Thoracic aorta (tissue), 2 donors: ENCODE measurements around the gene RAB11FIP3. TPM values are rescaled to one million over a fixed set of nuclear protein-coding genes. Genes with fewer than 3 reads are reported as not detected.
A peak's percentile ranks its signal among the peaks of the same experiment; 100 is the strongest.

ENCODE experiments used
- ATAC-seq: fragments of 150-250 bp; one replicate; pipeline ENCODE4 v1.8.0; 2017; ENCODE audit warnings: low read depth; ENCODE audit not compliant: insufficient number of reproducible peaks, low FRiP score
- DNase-seq: peaks from one replicate; pipeline ENCODE4 v3.0.0-alpha.2; 2020; ENCODE audit warnings: low spot score
- H3K27ac ChIP-seq, 2 donors: fragments of 200-600 bp; sonication (generic); 1 replicate in 1 of 2; 2 replicates in 1 of 2; pipeline ENCODE4 v1.5.1; 2016; ENCODE audit warnings: mild to moderate bottlenecking in 2 of 2, moderate library complexity in 2 of 2
- H3K27me3 ChIP-seq: fragments of 200-600 bp; sonication (generic); replicated peaks from 2 replicates; pipeline ENCODE4 v1.6.0; 2016; ENCODE audit warnings: mild to moderate bottlenecking; ENCODE audit not compliant: insufficient read depth
- H3K36me3 ChIP-seq: fragments of 200-600 bp; sonication (generic); one replicate; pipeline ENCODE4 v1.5.1; 2016
- H3K4me1 ChIP-seq, 2 donors: fragments of 200-600 bp; sonication (generic); 1 replicate in 1 of 2; 2 replicates in 1 of 2; pipeline versions ENCODE4 v1.5.1 to v1.6.0; 2016; ENCODE audit warnings: low read depth in 2 of 2, mild to moderate bottlenecking in 1 of 2; ENCODE audit not compliant: control insufficient read depth in 1 of 2
- H3K4me3 ChIP-seq: fragments of 200-600 bp; sonication (generic); 2 replicates; pipeline ENCODE4 v1.5.1; 2016; ENCODE audit warnings: mild to moderate bottlenecking
- H3K9me3 ChIP-seq: fragments of 200-600 bp; sonication (generic); 2 replicates; pipeline ENCODE4 v1.5.1; 2016
- total RNA-seq, 2 donors: library from RNA; depleted of rRNA; stranded (reverse); fragments of >200 nt; gene quantifications; one replicate each; pipeline versions ENCODE4 v1.1.0 to v1.2.3, GENCODE V29; 2016
- TF ChIP-seq, protein P1 (sequence below): fragments of 200-600 bp; sonication (generic); IDR thresholded peaks from one replicate; pipeline ENCODE4 v1.5.1; 2019; ENCODE audit warnings: antibody characterized with exemption

Gene RAB11FIP3
- total RNA-seq, 2 donors from 2014 or later = 70.1 to 71.1 TPM

GRCh38 chr16:568401-569258, 143.2 kb downstream of the RAB11FIP3 start:
- Histone ChIP-seq H3K4me3 (peak overlapping the region; percentile 95), H3K27me3 (no peaks in the 10 kb centered on the region), H3K4me1 (peaks cover 24 to 43% of the 10 kb centered on the region in 2 donors), H3K27ac (peak overlapping the region; percentile 81 to 84), H3K9me3 (no peaks in the 10 kb centered on the region), H3K36me3 (no peaks in the 10 kb centered on the region)
- TF ChIP-seq, protein P1, sequence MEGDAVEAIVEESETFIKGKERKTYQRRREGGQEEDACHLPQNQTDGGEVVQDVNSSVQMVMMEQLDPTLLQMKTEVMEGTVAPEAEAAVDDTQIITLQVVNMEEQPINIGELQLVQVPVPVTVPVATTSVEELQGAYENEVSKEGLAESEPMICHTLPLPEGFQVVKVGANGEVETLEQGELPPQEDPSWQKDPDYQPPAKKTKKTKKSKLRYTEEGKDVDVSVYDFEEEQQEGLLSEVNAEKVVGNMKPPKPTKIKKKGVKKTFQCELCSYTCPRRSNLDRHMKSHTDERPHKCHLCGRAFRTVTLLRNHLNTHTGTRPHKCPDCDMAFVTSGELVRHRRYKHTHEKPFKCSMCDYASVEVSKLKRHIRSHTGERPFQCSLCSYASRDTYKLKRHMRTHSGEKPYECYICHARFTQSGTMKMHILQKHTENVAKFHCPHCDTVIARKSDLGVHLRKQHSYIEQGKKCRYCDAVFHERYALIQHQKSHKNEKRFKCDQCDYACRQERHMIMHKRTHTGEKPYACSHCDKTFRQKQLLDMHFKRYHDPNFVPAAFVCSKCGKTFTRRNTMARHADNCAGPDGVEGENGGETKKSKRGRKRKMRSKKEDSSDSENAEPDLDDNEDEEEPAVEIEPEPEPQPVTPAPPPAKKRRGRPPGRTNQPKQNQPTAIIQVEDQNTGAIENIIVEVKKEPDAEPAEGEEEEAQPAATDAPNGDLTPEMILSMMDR = no peak
- no peak for ATAC-seq
- no peak for DNase-seq

DNA sequence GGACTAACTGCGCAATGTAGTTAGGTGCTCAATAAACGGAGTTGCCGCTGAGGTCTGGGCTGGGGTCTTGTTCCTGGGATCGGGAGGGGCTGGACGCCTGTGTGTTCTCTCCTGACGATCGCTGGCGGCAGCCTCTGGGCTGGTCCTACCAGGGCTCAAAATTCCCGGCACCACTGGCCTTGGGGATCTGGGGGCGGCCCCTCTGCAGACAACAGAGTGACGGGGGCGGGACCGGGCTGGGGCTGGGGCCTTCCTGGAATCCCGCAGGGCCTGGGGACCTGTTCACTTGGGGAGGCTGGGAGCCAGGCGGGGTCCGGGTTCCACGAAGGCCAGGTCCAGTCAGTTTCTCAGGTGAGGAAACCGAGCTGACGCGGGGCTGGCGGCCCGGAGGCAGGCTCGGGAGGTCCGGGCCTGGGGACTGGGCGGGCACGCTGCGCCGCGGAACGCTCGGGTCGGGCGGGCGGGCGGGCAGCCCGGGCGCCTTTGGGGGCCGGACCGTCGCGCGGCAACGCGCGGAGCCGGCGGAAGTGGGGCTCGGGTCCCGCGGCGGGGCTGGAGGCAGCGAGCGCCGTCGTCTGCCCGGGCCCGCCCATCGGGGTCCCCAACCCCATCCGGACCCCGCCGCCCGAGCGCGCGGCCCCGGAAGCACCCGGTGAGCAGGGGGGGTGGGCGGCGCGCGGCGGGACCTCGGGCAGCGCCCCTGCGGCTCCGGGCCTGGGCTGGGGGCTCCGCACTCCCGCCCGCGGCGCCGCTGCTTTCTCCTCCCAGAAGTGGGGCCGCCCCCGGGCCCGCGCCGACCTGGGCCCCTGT, 144.2 kb downstream of the RAB11FIP3 start, which contains the start of gene PIGQ:
Gene PIGQ (plus strand): TSS at position 524 of the 810 bp plus-strand sequence. CDS start 4,107 bp downstream, outside the sequence.
- Histone ChIP-seq H3K36me3 (no peaks in the 10 kb centered on the region), H3K9me3 (no peaks in the 10 kb centered on the region), H3K27ac (peak within 1 kb of the TSS; percentile 81 to 84), H3K4me1 (peaks cover 24 to 43% of the 10 kb centered on the region in 2 donors), H3K4me3 (peak within 1 kb of the TSS; percentile 95), H3K27me3 (no peaks in the 10 kb centered on the region)
- TF ChIP-seq, protein P1 = no peak
- ATAC-seq = no peak
- peak; percentile 52 for DNase-seq

Other genes with a start within 250 kb of the RAB11FIP3 start
- gene HBA1, start 249.0 kb upstream of the RAB11FIP3 start, total RNA-seq = 100 to 1,000 TPM in 1 of 2 donors, not detected in 1; 174 TPM
- not detected for gene HBQ1, start 245.2 kb upstream of the RAB11FIP3 start, total RNA-seq
- gene LUC7L, start 196.2 kb upstream of the RAB11FIP3 start, total RNA-seq = 100 to 1,000 TPM; 101 to 171 TPM
- gene FAM234A, start 190.8 kb upstream of the RAB11FIP3 start, total RNA-seq = 100 to 1,000 TPM in 1 of 2 donors, 10 to 100 TPM in 1; 51.7 to 141 TPM
- 10 to 100 TPM; 16.8 to 19.4 TPM for gene RGS11, start 149.7 kb upstream of the RAB11FIP3 start, total RNA-seq
- gene ARHGDIG, start 145.1 kb upstream of the RAB11FIP3 start, total RNA-seq = not detected
- gene PDIA2, start 142.5 kb upstream of the RAB11FIP3 start, total RNA-seq = 1 to 10 TPM in 1 of 2 donors, under 1 TPM in 1; 0.81 to 3.2 TPM
- 10 to 100 TPM; 20.0 to 27.2 TPM for gene AXIN1, start 72.9 kb upstream of the RAB11FIP3 start, total RNA-seq
- 10 to 100 TPM; 33.2 to 59.2 TPM for gene MRPL28, start 55.1 kb upstream of the RAB11FIP3 start, total RNA-seq
- 10 to 100 TPM; 38.7 to 55.4 TPM for gene PGAP6, start 43.7 kb upstream of the RAB11FIP3 start, total RNA-seq
- 10 to 100 TPM; 68.7 to 91.2 TPM for gene NME4, start 28.4 kb upstream of the RAB11FIP3 start, total RNA-seq
- 10 to 100 TPM; 24.1 to 25.6 TPM for gene DECR2, start 23.8 kb upstream of the RAB11FIP3 start, total RNA-seq
- gene CAPN15, start 102.1 kb downstream of the RAB11FIP3 start, total RNA-seq = 10 to 100 TPM; 46.2 to 96.6 TPM
- under 1 TPM in 1 of 2 donors, not detected in 1; 0.42 TPM for gene PRR35, start 134.7 kb downstream of the RAB11FIP3 start, total RNA-seq
- 1 to 10 TPM; 2.0 to 3.2 TPM for gene NHLRC4, start 141.4 kb downstream of the RAB11FIP3 start, total RNA-seq
- gene PIGQ, start 144.3 kb downstream of the RAB11FIP3 start, total RNA-seq = 10 to 100 TPM; 54.2 to 80.1 TPM
- 10 to 100 TPM; 19.0 to 25.9 TPM for gene RAB40C, start 164.4 kb downstream of the RAB11FIP3 start, total RNA-seq
- 1 to 10 TPM in 1 of 2 donors, under 1 TPM in 1; 0.92 to 1.2 TPM for gene WFIKKN1, start 205.3 kb downstream of the RAB11FIP3 start, total RNA-seq
- 100 to 1,000 TPM in 1 of 2 donors, 10 to 100 TPM in 1; 83.4 to 217 TPM for gene METTL26, start 210.7 kb downstream of the RAB11FIP3 start, total RNA-seq
- 10 to 100 TPM; 12.2 to 42.2 TPM for gene MCRIP2, start 216.2 kb downstream of the RAB11FIP3 start, total RNA-seq
- gene WDR90, start 223.7 kb downstream of the RAB11FIP3 start, total RNA-seq = 10 to 100 TPM; 22.7 to 39.4 TPM
- gene RHOT2, start 242.5 kb downstream of the RAB11FIP3 start, total RNA-seq = 10 to 100 TPM; 62.0 to 80.4 TPM